IMR-90 (cell line): ENCODE data around the gene RPS23. TPM values are rescaled to one million over a fixed set of nuclear protein-coding genes. Genes with fewer than 3 reads are reported as not detected.

ENCODE experiments used
- ATAC-seq: fragments of 200-7000 bp; cut with Tn5 transposase; 2 replicates; pipeline ENCODE4 v1.9.1; 2020; ENCODE audit warnings: low read depth, mild to moderate bottlenecking, moderate library complexity
- BruUV-seq: library from RNA; stranded (reverse); fragments of 400-500 nt; replicated peaks from 2 replicates; lab custom pipeline; 2021; lab: Mats Ljungman, UMichigan
- CTCF ChIA-PET: fragments of 300-600 bp; formaldehyde crosslinking; extraction: SDS; loops from one replicate; lab custom pipeline; 2021; ENCODE audit warnings: antibody characterized with exemption; lab: Yijun Ruan, JAX
- POLR2A ChIA-PET: fragments of 300-600 bp; sonication (Branson Sonifier 250); formaldehyde crosslinking; loops from one replicate; lab custom pipeline; 2022; ENCODE audit warnings: antibody characterized with exemption; ENCODE audit not compliant: unreplicated experiment; lab: Charles Lee
- DNase-seq: peaks from one replicate; pipeline ENCODE4 v3.0.0; 2013
- H2AFZ ChIP-seq: replicated peaks from 2 replicates; pipeline ENCODE3; 2013; ENCODE audit warnings: low read length, mild to moderate bottlenecking; ENCODE audit not compliant: poor library complexity
- H2AK5ac ChIP-seq: 2 replicates; pipeline ENCODE4 v1.6.1; 2013; ENCODE audit warnings: low read depth, low read length, inconsistent platforms
- H2AK9ac ChIP-seq: replicated peaks from 2 replicates; pipeline ENCODE3; 2013; ENCODE audit warnings: mild to moderate bottlenecking, low read depth, low read length, moderate library complexity; ENCODE audit not compliant: poor library complexity
- H2BK120ac ChIP-seq: 2 replicates; pipeline ENCODE4 v1.6.1; 2013; ENCODE audit warnings: low read depth, low read length, inconsistent platforms
- H2BK15ac ChIP-seq: 3 replicates; pipeline ENCODE4 v1.6.1; 2013; ENCODE audit warnings: low read depth, low read length, inconsistent platforms
- H2BK20ac ChIP-seq: 2 replicates; pipeline ENCODE4 v1.6.1; 2013; ENCODE audit warnings: low read depth, mild to moderate bottlenecking, inconsistent platforms, low read length, moderate library complexity
- H2BK5ac ChIP-seq: 2 replicates; pipeline ENCODE4 v1.6.1; 2013; ENCODE audit warnings: mild to moderate bottlenecking, low read depth, low read length, inconsistent platforms; ENCODE audit not compliant: poor library complexity, severe bottlenecking
- H3K14ac ChIP-seq: replicated peaks from 2 replicates; pipeline ENCODE4 v1.6.1; 2013; ENCODE audit warnings: low read depth, low read length, inconsistent platforms
- H3K18ac ChIP-seq: 2 replicates; pipeline ENCODE4 v1.6.1; 2013; ENCODE audit warnings: low read depth, low read length, control low read depth
- H3K23ac ChIP-seq: 2 replicates; pipeline ENCODE4 v1.6.1; 2013; ENCODE audit warnings: low read depth, low read length, inconsistent platforms
- H3K27ac ChIP-seq: 2 replicates; pipeline ENCODE4 v1.5.1; 2013; ENCODE audit warnings: mild to moderate bottlenecking, control low read depth, low read length; ENCODE audit not compliant: insufficient read depth
- H3K27me3 ChIP-seq: 2 replicates; pipeline ENCODE4 v1.6.1; 2013; ENCODE audit warnings: low read length; ENCODE audit not compliant: control insufficient read depth, insufficient read depth
- H3K36me3 ChIP-seq: 2 replicates; pipeline ENCODE4 v1.6.1; 2013; ENCODE audit warnings: low read length, mixed read lengths; ENCODE audit not compliant: control insufficient read depth, insufficient read depth
- H3K4ac ChIP-seq: 2 replicates; pipeline ENCODE4 v1.6.1; 2013; ENCODE audit warnings: low read depth, low read length, inconsistent platforms
- H3K4me1 ChIP-seq: 2 replicates; pipeline ENCODE4 v1.6.1; 2013; ENCODE audit warnings: low read length, mixed read lengths; ENCODE audit not compliant: control insufficient read depth, insufficient read depth
- H3K4me2 ChIP-seq: 2 replicates; pipeline ENCODE4 v1.6.1; 2013; ENCODE audit warnings: low read depth, mild to moderate bottlenecking, control low read depth, low read length, moderate library complexity
- H3K4me3 ChIP-seq: 2 replicates; pipeline ENCODE4 v1.5.1; 2013; ENCODE audit warnings: low read depth, mild to moderate bottlenecking, control low read depth, low read length, moderate library complexity; ENCODE audit not compliant: insufficient read depth
- H3K56ac ChIP-seq: 2 replicates; pipeline ENCODE4 v1.6.1; 2013; ENCODE audit warnings: low read length, inconsistent platforms; ENCODE audit not compliant: insufficient read depth; ENCODE audit errors: extremely low read depth
- H3K79me1 ChIP-seq, 2 experiments: 2 replicates each; pipeline ENCODE4 v1.6.1; 2013; ENCODE audit warnings: low read length in 2 of 2, inconsistent platforms in 1 of 2, low read depth in 1 of 2
- H3K9ac ChIP-seq: 2 replicates; pipeline ENCODE4 v1.6.1; 2013; ENCODE audit warnings: low read depth, low read length, control low read depth
- H3K9me1 ChIP-seq: 2 replicates; pipeline ENCODE4 v1.6.1; 2013; ENCODE audit warnings: low read length, inconsistent platforms; ENCODE audit not compliant: insufficient read depth
- H3K9me3 ChIP-seq: 2 replicates; pipeline ENCODE4 v1.6.1; 2013; ENCODE audit warnings: low read length; ENCODE audit not compliant: control insufficient read depth, insufficient read depth
- H4K20me1 ChIP-seq: 2 replicates; pipeline ENCODE4 v1.6.1; 2013; ENCODE audit warnings: low read length, inconsistent platforms; ENCODE audit not compliant: insufficient read depth
- H4K5ac ChIP-seq: 2 replicates; pipeline ENCODE4 v1.6.1; 2013; ENCODE audit warnings: mild to moderate bottlenecking, low read depth, low read length, control low read depth
- H4K8ac ChIP-seq, 2 experiments: 2 replicates each; pipeline ENCODE4 v1.6.1; 2013; ENCODE audit warnings: low read depth in 2 of 2, low read length in 2 of 2, control low read depth in 1 of 2, inconsistent platforms in 1 of 2
- H4K91ac ChIP-seq: 2 replicates; pipeline ENCODE4 v1.6.1; 2013; ENCODE audit warnings: low read depth, low read length, inconsistent platforms; ENCODE audit not compliant: insufficient read depth
- CHD1 ChIP-seq: IDR thresholded peaks from 2 replicates; pipeline ENCODE4 v1.6.1; 2012; ENCODE audit warnings: low read depth, low read length, improper control_type of control experiment
- CTCF ChIP-seq: conservative IDR thresholded peaks from 2 replicates; pipeline ENCODE4 v1.5.1; 2012; ENCODE audit warnings: mild to moderate bottlenecking, low read depth, low read length, improper control_type of control experiment
- ELK1 ChIP-seq: fragments of 150-350 bp; IDR thresholded peaks from 2 replicates; pipeline ENCODE4 v1.6.1; 2016; ENCODE audit warnings: low read depth, mild to moderate bottlenecking, low read length, moderate library complexity, borderline replicate concordance
- FOS ChIP-seq: fragments of 150-350 bp; IDR thresholded peaks from 2 replicates; pipeline ENCODE4 v1.6.1; 2016; ENCODE audit warnings: low read depth, low read length
- MAFK ChIP-seq: IDR thresholded peaks from 2 replicates; pipeline ENCODE4 v1.6.1; 2012; ENCODE audit warnings: low read depth, low read length, improper control_type of control experiment
- MAZ ChIP-seq: IDR thresholded peaks from 2 replicates; pipeline ENCODE4 v1.6.1; 2012; ENCODE audit warnings: low read depth, mild to moderate bottlenecking, low read length, improper control_type of control experiment, moderate library complexity, borderline replicate concordance
- MXI1 ChIP-seq: IDR thresholded peaks from 2 replicates; pipeline ENCODE4 v1.6.1; 2012; ENCODE audit warnings: low read depth, mild to moderate bottlenecking, low read length, moderate library complexity, borderline replicate concordance
- NFE2L2 ChIP-seq: fragments of 150-350 bp; IDR thresholded peaks from 2 replicates; pipeline ENCODE4 v1.6.1; 2016; ENCODE audit warnings: low read depth, mild to moderate bottlenecking, low read length
- POLR2A ChIP-seq: IDR thresholded peaks from 2 replicates; pipeline ENCODE4 v1.6.1; 2012; ENCODE audit warnings: mild to moderate bottlenecking, low read depth, low read length
- RAD21 ChIP-seq: IDR thresholded peaks from 2 replicates; pipeline ENCODE4 v1.6.1; 2012; ENCODE audit warnings: low read length, improper control_type of control experiment
- RCOR1 ChIP-seq: IDR thresholded peaks from 2 replicates; pipeline ENCODE4 v1.6.1; 2012; ENCODE audit warnings: mild to moderate bottlenecking, low read length, improper control_type of control experiment; ENCODE audit not compliant: insufficient replicate concordance
- SMC3 ChIP-seq: fragments of 150-350 bp; IDR thresholded peaks from 2 replicates; pipeline ENCODE4 v1.6.1; 2016; ENCODE audit warnings: low read depth, mild to moderate bottlenecking, antibody characterized with exemption, low read length, moderate library complexity
- USF2 ChIP-seq: fragments of 150-350 bp; IDR thresholded peaks from 2 replicates; pipeline ENCODE4 v1.6.1; 2017; ENCODE audit warnings: mild to moderate bottlenecking, antibody characterized with exemption, low read length, low read depth
- WGBS, 2 experiments: methylation state at CpG; one replicate each; pipeline versions ENCODE4 v1.1.5 to v1.1.7; 2013; ENCODE audit warnings: missing lambda C conversion rate in 2 of 2; ENCODE audit not compliant: insufficient read length in 1 of 2; ENCODE audit errors: extremely low coverage in 2 of 2; 5-methylcytosine and 5-hydroxymethylcytosine counted together
- dilution Hi-C: fragments of 300-500 bp; cut with HindIII; formaldehyde crosslinking; loops from one replicate; pipeline ENCODE4 v1.14.3; 2018; ENCODE audit warnings: low sequenced_read_pairs; ENCODE audit not compliant: unreplicated experiment
- in situ Hi-C: fragments of 300-500 bp; cut with MboI; formaldehyde crosslinking; loops from 3 replicates; pipeline ENCODE4 v1.14.3; 2019; ENCODE audit warnings: low sequenced_read_pairs, inconsistent platforms, mixed read lengths
- intact Hi-C: fragments of 100-400 bp; cut with micrococcal nuclease; formaldehyde crosslinking; loops from 2 replicates; pipeline ENCODE4 v1.10.0; 2022
- polyA plus RNA-seq, 3 experiments: library from polyadenylated mRNA; depleted of rRNA; stranded (reverse); fragments of >200 nt; gene quantifications; 2 replicates each; pipeline ENCODE4 v1.2.3, GENCODE V29; 2012; ENCODE audit warnings: low replicate concordance in 1 of 3
- total RNA-seq: library from RNA; depleted of rRNA; stranded (reverse); fragments of >200 nt; gene quantifications from 2 replicates; pipeline ENCODE4 v1.2.3, GENCODE V29; 2012

RPS23 gene
- total and polyA plus RNA-seq, 2 of the 4 experiments (the other 2 are of a cell fraction): 3,186 to 3,318 TPM

GRCh38 chr5:82313016-82313415, 34.9 kb upstream of the RPS23 start:
- CTCF ChIA-PET: interaction anchor here (0.6 to 1.5 kb wide), 6 partner anchors 11 to 39 kb away, joined by 3 to 9 read pairs (median 4); no protein-coding TSS in a partner anchor
- Histone ChIP-seq H3K27ac (no peak overlapping the region), H2AFZ (peak overlapping the region; percentile 71), H4K5ac (no peak overlapping the region; the same call in 1 of the 2 replicates), H3K9me1 (0 out of 2 replicates have a peak, but pooled peaks cover 3% of the 10 kb centered on the region), H3K9me3 (no peaks in the 10 kb centered on the region), H3K79me1 (no peaks in the 10 kb centered on the region), H3K9ac (no peak overlapping the region), H3K23ac (no peak overlapping the region), H4K20me1 (no peaks in the 10 kb centered on the region), H3K36me3 (no peaks in the 10 kb centered on the region), H4K91ac (no peak overlapping the region), H4K8ac (no peak overlapping the region; a peak in 1 of 4 replicates), H2AK5ac (no peak overlapping the region), H3K4me3 (no peak overlapping the region), H3K27me3 (no peaks in the 10 kb centered on the region), H3K4me1 (peaks cover 6% of the 10 kb centered on the region; the same call in 1 of the 2 replicates), H2BK15ac (no peak overlapping the region), H2AK9ac (no peak overlapping the region), H3K14ac (no peak overlapping the region), H3K56ac (no peak overlapping the region), H3K4ac (peak overlapping the region; percentile 48; the same call in 1 of the 2 replicates), H2BK5ac (no peak overlapping the region), H3K4me2 (no peak overlapping the region), H2BK20ac (peak overlapping the region; percentile 14; the same call in 1 of the 2 replicates), H2BK120ac (peak overlapping the region; percentile 32; the same call in 1 of the 2 replicates), H3K18ac (no peak overlapping the region)
- no TSS peak for BruUV-seq
- TF ChIP-seq RCOR1 (no peak), MAFK (no peak), FOS (no peak), CHD1 (no peak), MAZ (no peak), MXI1 (no peak), NFE2L2 (no peak), SMC3 (no peak), USF2 (no peak), RAD21 (no peak), ELK1 (no peak), POLR2A (no peak), CTCF (no peak)
- in situ Hi-C loops (loop anchor here (10.0 kb wide), 1 partner anchor 1162 kb away; the partner anchor contains the start of gene VCAN), intact Hi-C loops (loop anchor here (2.0 to 5.0 kb wide), 4 partner anchors 38 to 1249 kb away; no protein-coding TSS in a partner anchor), dilution Hi-C loops (no loop called here)
- ATAC-seq (no peak), DNase-seq (no peak)
- no CpG with 5 or more reads among the region's 5 CpGs for WGBS, 2 experiments
- POLR2A ChIA-PET: no interaction called here
